Superior temporal gyrus (tissue), 1 donor: ENCODE measurements around the gene F8.
A peak's percentile ranks its signal among the peaks of the same experiment; 100 is the strongest.

ENCODE experiments used
- DNase-seq: peaks from one replicate; pipeline ENCODE4 v3.0.0-alpha.2; 2016; ENCODE audit errors: extremely low spot score

Gene F8

GRCh38 chrX:155022585-155022984, at the start of gene F8:
F8 (minus strand) TSS chrX:155022723; CDS start chrX:155022552, 171 bp downstream.
- no peak for DNase-seq

GRCh38 chrX:155071694-155072280, 49.3 kb upstream of the F8 start:
- no peak for DNase-seq

GRCh38 chrX:155070975-155071693, 48.6 kb upstream of the F8 start, which contains the start of the genes BRCC3, CMC4 and MTCP1:
BRCC3 (plus strand) TSS chrX:155071508; CDS start chrX:155071528, 20 bp downstream.
CMC4 (minus strand) TSS chrX:155071136; CDS start chrX:155064023, 7,113 bp downstream.
MTCP1 (minus strand) TSS chrX:155071136; CDS start chrX:155066010, 5,126 bp downstream.
- DNase-seq, result peak; percentile 62

- no peak for DNase-seq
Measured at GRCh38 chrX:155070663-155070974, 48.1 kb upstream of the F8 start.

GRCh38 chrX:155070038-155070437, 47.5 kb upstream of the F8 start:
- no peak for DNase-seq

GRCh38 chrX:155069414-155069813, 46.9 kb upstream of the F8 start:
- DNase-seq, result no peak

GRCh38 chrX:155068165-155068564, 45.6 kb upstream of the F8 start:
- DNase-seq, result no peak

GRCh38 chrX:155065035-155065734, 42.7 kb upstream of the F8 start:
- no peak for DNase-seq

- DNase-seq, result no peak
Measured at GRCh38 chrX:155061760-155062159, 39.2 kb upstream of the F8 start.

- DNase-seq, result peak; percentile 72
Measured at GRCh38 chrX:155056877-155057792, 34.6 kb upstream of the F8 start.

GRCh38 chrX:155056471-155056870, 33.9 kb upstream of the F8 start:
- DNase-seq, result no peak

- DNase-seq, result no peak
Measured at GRCh38 chrX:155055494-155055893, 33.0 kb upstream of the F8 start.

GRCh38 chrX:155054255-155054654, 31.7 kb upstream of the F8 start:
- DNase-seq, result no peak

- no peak for DNase-seq
Measured at GRCh38 chrX:155053656-155054055, 31.1 kb upstream of the F8 start.

GRCh38 chrX:155052738-155053498, 30.4 kb upstream of the F8 start:
- DNase-seq, result no peak

- peak; percentile 63 for DNase-seq
Measured at GRCh38 chrX:155048977-155049619, 26.6 kb upstream of the F8 start.

- DNase-seq, result no peak
Measured at GRCh38 chrX:155046811-155047528, 24.4 kb upstream of the F8 start.

- DNase-seq, result no peak
Measured at GRCh38 chrX:155046129-155046810, 23.7 kb upstream of the F8 start.

- no peak for DNase-seq
Measured at GRCh38 chrX:155035688-155036087, 13.2 kb upstream of the F8 start.
